C4-2B (cell line): Measurements from ENCODE around the gene CRACR2B.

Experiments used
- ZFX ChIP-seq: fragments of 450-650 bp; IDR thresholded peaks from 2 replicates; pipeline ENCODE4 v1.6.1; 2017
- TF ChIP-seq, protein P1 (sequence below): fragments of 450-650 bp; conservative IDR thresholded peaks from 2 replicates; pipeline ENCODE4 v1.5.1; 2017; ENCODE audit warnings: mild to moderate bottlenecking

DNA sequence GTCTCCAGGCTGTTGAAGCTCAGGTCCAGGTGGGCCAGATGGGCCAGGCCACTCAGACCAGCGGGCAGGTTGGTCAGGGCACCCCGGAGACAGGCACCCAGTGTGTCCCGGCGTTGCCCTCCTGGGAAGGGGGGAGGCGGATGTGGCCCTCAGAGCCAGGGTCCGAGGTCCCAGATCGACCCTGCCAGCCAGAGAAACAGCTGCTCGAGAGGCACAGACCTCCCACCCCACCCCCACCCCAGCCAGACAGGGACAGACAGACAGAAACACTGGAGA lies 24.3 kb upstream of the CRACR2B start:
- TF ChIP-seq, protein P1, sequence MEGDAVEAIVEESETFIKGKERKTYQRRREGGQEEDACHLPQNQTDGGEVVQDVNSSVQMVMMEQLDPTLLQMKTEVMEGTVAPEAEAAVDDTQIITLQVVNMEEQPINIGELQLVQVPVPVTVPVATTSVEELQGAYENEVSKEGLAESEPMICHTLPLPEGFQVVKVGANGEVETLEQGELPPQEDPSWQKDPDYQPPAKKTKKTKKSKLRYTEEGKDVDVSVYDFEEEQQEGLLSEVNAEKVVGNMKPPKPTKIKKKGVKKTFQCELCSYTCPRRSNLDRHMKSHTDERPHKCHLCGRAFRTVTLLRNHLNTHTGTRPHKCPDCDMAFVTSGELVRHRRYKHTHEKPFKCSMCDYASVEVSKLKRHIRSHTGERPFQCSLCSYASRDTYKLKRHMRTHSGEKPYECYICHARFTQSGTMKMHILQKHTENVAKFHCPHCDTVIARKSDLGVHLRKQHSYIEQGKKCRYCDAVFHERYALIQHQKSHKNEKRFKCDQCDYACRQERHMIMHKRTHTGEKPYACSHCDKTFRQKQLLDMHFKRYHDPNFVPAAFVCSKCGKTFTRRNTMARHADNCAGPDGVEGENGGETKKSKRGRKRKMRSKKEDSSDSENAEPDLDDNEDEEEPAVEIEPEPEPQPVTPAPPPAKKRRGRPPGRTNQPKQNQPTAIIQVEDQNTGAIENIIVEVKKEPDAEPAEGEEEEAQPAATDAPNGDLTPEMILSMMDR: no peak
- no peak for TF ChIP-seq ZFX
